ENCODE results near the gene TMPRSS9. TPM values are rescaled to one million over a fixed set of nuclear protein-coding genes. Genes with fewer than 3 reads are reported as not detected.

Gene TMPRSS9
- total and polyA plus RNA-seq, 2 of the 13 experiments (the other 11 are each of a cell fraction or from before 2014, with no cell fraction given) = 2.5 to 5.2 TPM

DNA sequence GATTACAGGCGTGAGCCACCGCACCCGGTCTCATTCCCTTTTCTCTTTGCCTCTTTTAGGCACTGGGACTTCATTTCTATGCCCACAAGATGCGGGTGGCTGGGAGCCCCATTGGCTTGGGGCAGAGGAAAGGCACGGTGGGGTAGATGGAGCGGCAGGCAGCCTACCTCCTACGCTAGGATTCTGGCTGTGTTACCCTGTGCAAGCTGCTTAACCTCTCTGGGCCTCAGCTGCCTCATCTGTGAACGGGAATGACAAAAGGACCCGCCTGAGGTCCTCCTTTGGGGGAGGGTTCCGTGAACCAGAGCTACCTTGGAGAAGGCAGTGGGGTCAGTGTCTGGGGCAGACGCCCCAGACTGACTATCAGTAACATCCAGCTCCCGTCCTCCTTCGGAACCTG lies 42.8 kb upstream of the TMPRSS9 start:
- FAIRE-seq (no peak), DNase-seq (ENCODE audit: low spot score) (no peak), ATAC-seq (no peak)
- in situ Hi-C loops (cut with HindIII; ENCODE audit: extremely low pct_ligation_motif_present, low pct_unique_long_range_greater_than_20kb) = loop anchor here (5.0 to 10.0 kb wide), 3 partner anchors 40 to 162 kb away; partner anchors contain the start of genes AP3D1, PLEKHJ1 and SF3A2
- peaks cover 30% of the 10 kb centered on the region for H3K4me1 ChIP-seq (ENCODE audit: insufficient read depth, low read length)
- no peaks in the 10 kb centered on the region; a peak in 2 of 5 replicates for H3K36me3 ChIP-seq (replicated peaks in 1 of 2; ENCODE audit: control insufficient read depth in 1 of 2, insufficient read depth in 2 of 2, low read length in 2 of 2)
- CTCF ChIA-PET (ENCODE audit: low intra/inter-chr PET ratio, low total read pairs) = no interaction called here
- H3K9me3 ChIP-seq (ENCODE audit: low read length) = peaks cover 9% of the 10 kb centered on the region
- POLR2A ChIA-PET = interaction anchor here (1.1 to 2.6 kb wide), 3 partner anchors 11 to 82 kb away, joined by 3 to 11 read pairs (median 6); partner anchors contain the start of genes LSM7, PLEKHJ1 and SPPL2B
- no peak overlapping the region for H3K4me3 ChIP-seq (replicated peaks in 1 of 3; ENCODE audit: insufficient read depth in 1 of 3, low read depth in 2 of 3, low read length in 3 of 3)
- H3K4me2 ChIP-seq (ENCODE audit: low read depth, low read length) = no peak overlapping the region
- H2AFZ ChIP-seq (ENCODE audit: low read length) = no peak overlapping the region
- 58% methylated on average over 10 of the region's 13 CpGs for WGBS (ENCODE audit: low lambda C conversion rate)
- intact Hi-C loops (cut with micrococcal nuclease; ENCODE audit: unreplicated experiment) = loop anchor here (10.0 kb wide), 2 partner anchors 82 to 298 kb away; partner anchors contain the start of genes PLEKHJ1 and SF3A2
- H3K9ac ChIP-seq (ENCODE audit: insufficient read depth, low read depth, low read length) = no peak overlapping the region
- H3K27ac ChIP-seq (ENCODE audit: extremely low read length, insufficient read depth, low read length) = no peak overlapping the region
- no peaks in the 10 kb centered on the region for H4K20me1 ChIP-seq (ENCODE audit: insufficient read depth, low read length)
- BruUV-seq (replicated peaks) = no TSS peak
- TF ChIP-seq ZNF768 (CRISPR knock-in tag; IDR thresholded peaks at IDR 0.05) (peak; percentile 98), ZMYM3 (CRISPR knock-in tag; IDR thresholded peaks at IDR 0.05) (peak; percentile 73), SMARCC2 (IDR thresholded peaks at IDR 0.05) (no peak), MED8 (CRISPR knock-in tag; IDR thresholded peaks at IDR 0.05; ENCODE audit: insufficient replicate concordance) (no peak), AGO1 (IDR thresholded peaks at IDR 0.05; ENCODE audit: low read depth, low read length, poor library complexity, severe bottlenecking) (no peak)
- TF ChIP-seq, protein P1, sequence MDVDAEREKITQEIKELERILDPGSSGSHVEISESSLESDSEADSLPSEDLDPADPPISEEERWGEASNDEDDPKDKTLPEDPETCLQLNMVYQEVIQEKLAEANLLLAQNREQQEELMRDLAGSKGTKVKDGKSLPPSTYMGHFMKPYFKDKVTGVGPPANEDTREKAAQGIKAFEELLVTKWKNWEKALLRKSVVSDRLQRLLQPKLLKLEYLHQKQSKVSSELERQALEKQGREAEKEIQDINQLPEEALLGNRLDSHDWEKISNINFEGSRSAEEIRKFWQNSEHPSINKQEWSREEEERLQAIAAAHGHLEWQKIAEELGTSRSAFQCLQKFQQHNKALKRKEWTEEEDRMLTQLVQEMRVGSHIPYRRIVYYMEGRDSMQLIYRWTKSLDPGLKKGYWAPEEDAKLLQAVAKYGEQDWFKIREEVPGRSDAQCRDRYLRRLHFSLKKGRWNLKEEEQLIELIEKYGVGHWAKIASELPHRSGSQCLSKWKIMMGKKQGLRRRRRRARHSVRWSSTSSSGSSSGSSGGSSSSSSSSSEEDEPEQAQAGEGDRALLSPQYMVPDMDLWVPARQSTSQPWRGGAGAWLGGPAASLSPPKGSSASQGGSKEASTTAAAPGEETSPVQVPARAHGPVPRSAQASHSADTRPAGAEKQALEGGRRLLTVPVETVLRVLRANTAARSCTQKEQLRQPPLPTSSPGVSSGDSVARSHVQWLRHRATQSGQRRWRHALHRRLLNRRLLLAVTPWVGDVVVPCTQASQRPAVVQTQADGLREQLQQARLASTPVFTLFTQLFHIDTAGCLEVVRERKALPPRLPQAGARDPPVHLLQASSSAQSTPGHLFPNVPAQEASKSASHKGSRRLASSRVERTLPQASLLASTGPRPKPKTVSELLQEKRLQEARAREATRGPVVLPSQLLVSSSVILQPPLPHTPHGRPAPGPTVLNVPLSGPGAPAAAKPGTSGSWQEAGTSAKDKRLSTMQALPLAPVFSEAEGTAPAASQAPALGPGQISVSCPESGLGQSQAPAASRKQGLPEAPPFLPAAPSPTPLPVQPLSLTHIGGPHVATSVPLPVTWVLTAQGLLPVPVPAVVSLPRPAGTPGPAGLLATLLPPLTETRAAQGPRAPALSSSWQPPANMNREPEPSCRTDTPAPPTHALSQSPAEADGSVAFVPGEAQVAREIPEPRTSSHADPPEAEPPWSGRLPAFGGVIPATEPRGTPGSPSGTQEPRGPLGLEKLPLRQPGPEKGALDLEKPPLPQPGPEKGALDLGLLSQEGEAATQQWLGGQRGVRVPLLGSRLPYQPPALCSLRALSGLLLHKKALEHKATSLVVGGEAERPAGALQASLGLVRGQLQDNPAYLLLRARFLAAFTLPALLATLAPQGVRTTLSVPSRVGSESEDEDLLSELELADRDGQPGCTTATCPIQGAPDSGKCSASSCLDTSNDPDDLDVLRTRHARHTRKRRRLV (CRISPR knock-in tag; IDR thresholded peaks at IDR 0.05) = no peak
- TF ChIP-seq, protein P2, sequence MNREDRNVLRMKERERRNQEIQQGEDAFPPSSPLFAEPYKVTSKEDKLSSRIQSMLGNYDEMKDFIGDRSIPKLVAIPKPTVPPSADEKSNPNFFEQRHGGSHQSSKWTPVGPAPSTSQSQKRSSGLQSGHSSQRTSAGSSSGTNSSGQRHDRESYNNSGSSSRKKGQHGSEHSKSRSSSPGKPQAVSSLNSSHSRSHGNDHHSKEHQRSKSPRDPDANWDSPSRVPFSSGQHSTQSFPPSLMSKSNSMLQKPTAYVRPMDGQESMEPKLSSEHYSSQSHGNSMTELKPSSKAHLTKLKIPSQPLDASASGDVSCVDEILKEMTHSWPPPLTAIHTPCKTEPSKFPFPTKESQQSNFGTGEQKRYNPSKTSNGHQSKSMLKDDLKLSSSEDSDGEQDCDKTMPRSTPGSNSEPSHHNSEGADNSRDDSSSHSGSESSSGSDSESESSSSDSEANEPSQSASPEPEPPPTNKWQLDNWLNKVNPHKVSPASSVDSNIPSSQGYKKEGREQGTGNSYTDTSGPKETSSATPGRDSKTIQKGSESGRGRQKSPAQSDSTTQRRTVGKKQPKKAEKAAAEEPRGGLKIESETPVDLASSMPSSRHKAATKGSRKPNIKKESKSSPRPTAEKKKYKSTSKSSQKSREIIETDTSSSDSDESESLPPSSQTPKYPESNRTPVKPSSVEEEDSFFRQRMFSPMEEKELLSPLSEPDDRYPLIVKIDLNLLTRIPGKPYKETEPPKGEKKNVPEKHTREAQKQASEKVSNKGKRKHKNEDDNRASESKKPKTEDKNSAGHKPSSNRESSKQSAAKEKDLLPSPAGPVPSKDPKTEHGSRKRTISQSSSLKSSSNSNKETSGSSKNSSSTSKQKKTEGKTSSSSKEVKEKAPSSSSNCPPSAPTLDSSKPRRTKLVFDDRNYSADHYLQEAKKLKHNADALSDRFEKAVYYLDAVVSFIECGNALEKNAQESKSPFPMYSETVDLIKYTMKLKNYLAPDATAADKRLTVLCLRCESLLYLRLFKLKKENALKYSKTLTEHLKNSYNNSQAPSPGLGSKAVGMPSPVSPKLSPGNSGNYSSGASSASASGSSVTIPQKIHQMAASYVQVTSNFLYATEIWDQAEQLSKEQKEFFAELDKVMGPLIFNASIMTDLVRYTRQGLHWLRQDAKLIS (CRISPR knock-in tag; IDR thresholded peaks at IDR 0.05) = no peak
- peaks cover 4 to 5% of the 10 kb centered on the region in 2 experiments; a peak in 4 of 5 replicates for H3K27me3 ChIP-seq (ENCODE audit: control insufficient read depth in 1 of 2, insufficient read depth in 2 of 2, low read length in 2 of 2)
- H3K79me2 ChIP-seq (ENCODE audit: insufficient read depth, low read length) = no peaks in the 10 kb centered on the region
